SU-DHL-6 (cell line): ENCODE results near the gene LMOD1.

Experiments used
- H2AFZ ChIP-seq: fragments of 200-600 bp; sonication (generic); 2 replicates; pipeline ENCODE4 v1.6.1; 2014; ENCODE audit warnings: low read depth, mild to moderate bottlenecking, moderate library complexity, mixed read lengths, antibody characterized with exemption, low read length; ENCODE audit not compliant: severe bottlenecking
- H3F3A ChIP-seq: fragments of 200-600 bp; shearing (Covaris generic); 2 replicates; pipeline ENCODE4 v1.6.0; 2016; ENCODE audit warnings: antibody characterized with exemption, mild to moderate bottlenecking; ENCODE audit not compliant: insufficient read depth
- H3K27ac ChIP-seq: fragments of 200-600 bp; sonication (generic); 2 replicates; pipeline ENCODE4 v1.5.1; 2016; ENCODE audit warnings: low read depth, mild to moderate bottlenecking, low read length, moderate library complexity, mixed read lengths
- H3K27me3 ChIP-seq: fragments of 200-600 bp; sonication (generic), shearing (Covaris generic); 2 replicates; pipeline ENCODE4 v1.6.0; 2014; ENCODE audit warnings: mild to moderate bottlenecking, low read length
- H3K36me3 ChIP-seq: fragments of 200-600 bp; sonication (generic); 2 replicates; pipeline ENCODE4 v1.6.1; 2014; ENCODE audit warnings: mild to moderate bottlenecking, low read length, mixed read lengths
- H3K4me2 ChIP-seq: fragments of 300-600, 200-600 bp; shearing (Covaris generic), sonication (generic); 2 replicates; pipeline ENCODE4 v1.6.0; 2014; ENCODE audit warnings: low read length, low read depth, mild to moderate bottlenecking; ENCODE audit not compliant: poor library complexity, severe bottlenecking
- H3K4me3 ChIP-seq: fragments of 200-600 bp; sonication (generic); 2 replicates; pipeline ENCODE4 v1.5.1; 2014; ENCODE audit warnings: antibody characterized with exemption, low read length, mild to moderate bottlenecking, mixed read lengths; ENCODE audit not compliant: insufficient read depth, poor library complexity, severe bottlenecking
- H3K79me2 ChIP-seq: fragments of 200-600 bp; sonication (generic); 2 replicates; pipeline ENCODE4 v1.6.1; 2014; ENCODE audit warnings: mild to moderate bottlenecking, low read length, moderate library complexity; ENCODE audit not compliant: insufficient read depth
- H3K9ac ChIP-seq: fragments of 200-600 bp; sonication (generic); 2 replicates; pipeline ENCODE4 v1.7.0; 2014; ENCODE audit warnings: mild to moderate bottlenecking, low read length
- H3K9me2 ChIP-seq: fragments of 200-600 bp; sonication (generic); replicated peaks from 2 replicates; pipeline ENCODE4 v1.6.1; 2014; ENCODE audit warnings: low read length; ENCODE audit not compliant: insufficient read depth
- H3K9me3 ChIP-seq: fragments of 200-600 bp; sonication (generic); 2 replicates; pipeline ENCODE4 v1.6.1; 2014; ENCODE audit warnings: low read length, mixed read lengths; ENCODE audit not compliant: insufficient read depth
- H4K20me1 ChIP-seq: fragments of 200-600 bp; sonication (generic); 2 replicates; pipeline ENCODE4 v1.6.1; 2014; ENCODE audit warnings: low read depth, mild to moderate bottlenecking, antibody characterized with exemption, low read length, moderate library complexity, mixed read lengths
- CTCF ChIP-seq: fragments of 200-600 bp; sonication (generic); IDR thresholded peaks from one replicate; pipeline ENCODE4 v1.5.1; 2017; ENCODE audit warnings: antibody characterized with exemption, mild to moderate bottlenecking, low read length, moderate library complexity; ENCODE audit not compliant: insufficient read depth, poor library complexity, severe bottlenecking
- EZH2phosphoT487 ChIP-seq: fragments of 200-600 bp; sonication (generic), shearing (Covaris generic); conservative IDR thresholded peaks from 2 replicates; pipeline ENCODE4 v1.6.1; 2018; ENCODE audit warnings: mild to moderate bottlenecking, antibody characterized with exemption, low read length, moderate library complexity, mixed read lengths

The LMOD1 gene

GRCh38 chr1:201946224-201946908, at the start of gene LMOD1:
TSS of gene LMOD1 (minus strand) at chr1:201946548. CDS start at chr1:201946340, 208 bp downstream.
- Histone ChIP-seq H3K9me2 (no peaks in the 10 kb centered on the region), H3K79me2 (no peaks in the 10 kb centered on the region), H3K9me3 (no peaks in the 10 kb centered on the region), H3K4me3 (no peak within 1 kb of the TSS), H3K27ac (no peak within 1 kb of the TSS), H3K9ac (no peak within 1 kb of the TSS), H2AFZ (no peak within 1 kb of the TSS), H3K4me2 (no peak within 1 kb of the TSS), H3F3A (no peaks in the 10 kb centered on the region), H3K36me3 (no peaks in the 10 kb centered on the region), H4K20me1 (no peaks in the 10 kb centered on the region), H3K27me3 (no peaks in the 10 kb centered on the region)
- TF ChIP-seq CTCF (no peak), EZH2phosphoT487 (no peak)

GRCh38 chr1:201990427-201990826, 44.1 kb upstream of the LMOD1 start:
- Histone ChIP-seq H3K4me2 (no peak overlapping the region), H3K79me2 (no peaks in the 10 kb centered on the region), H3F3A (no peaks in the 10 kb centered on the region), H3K36me3 (no peaks in the 10 kb centered on the region), H4K20me1 (no peaks in the 10 kb centered on the region), H3K9me2 (no peaks in the 10 kb centered on the region), H3K9ac (no peak overlapping the region), H3K27ac (no peak overlapping the region), H3K9me3 (no peaks in the 10 kb centered on the region), H3K27me3 (no peaks in the 10 kb centered on the region), H2AFZ (no peak overlapping the region), H3K4me3 (no peak overlapping the region)
- no peak for TF ChIP-seq CTCF
- no peak for TF ChIP-seq EZH2phosphoT487

- no peaks in the 10 kb centered on the region for H3K79me2 ChIP-seq
- no peaks in the 10 kb centered on the region for H4K20me1 ChIP-seq
- no peaks in the 10 kb centered on the region for H3K36me3 ChIP-seq
- no peak for TF ChIP-seq EZH2phosphoT487
- no peak for TF ChIP-seq CTCF
- no peaks in the 10 kb centered on the region for H3K9me2 ChIP-seq
- H3K9me3 ChIP-seq, result no peaks in the 10 kb centered on the region
- no peak overlapping the region for H3K27ac ChIP-seq
- H3F3A ChIP-seq, result no peaks in the 10 kb centered on the region
- no peaks in the 10 kb centered on the region for H3K27me3 ChIP-seq
- no peak overlapping the region for H3K4me3 ChIP-seq
- H3K9ac ChIP-seq, result no peak overlapping the region
- H3K4me2 ChIP-seq, result no peak overlapping the region
- H2AFZ ChIP-seq, result no peak overlapping the region
Observed at GRCh38 chr1:201989354-201990128, 43.2 kb upstream of the LMOD1 start.
